H1 (cell line): ENCODE results near the gene RPRD1A. TPM values are rescaled to one million over a fixed set of nuclear protein-coding genes. Genes with fewer than 3 reads are reported as not detected.
A peak's percentile ranks its signal among the peaks of the same experiment; 100 is the strongest.

Experiments used
- BCL11A ChIP-seq, 2 experiments: IDR thresholded peaks; one replicate each; pipeline ENCODE4 v1.6.1; 2011; ENCODE audit warnings: low read depth in 2 of 2, low read length in 2 of 2, mild to moderate bottlenecking in 2 of 2
- CBX5 ChIP-seq: fragments of 300-800, 300-1000 bp; sonication (generic); IDR thresholded peaks from 2 replicates; pipeline ENCODE4 v1.7.1; 2016; ENCODE audit warnings: antibody characterized with exemption, low read length, low read depth
- CREB1 ChIP-seq: IDR thresholded peaks from 2 replicates; pipeline ENCODE4 v1.6.1; 2012; ENCODE audit warnings: inconsistent platforms
- CTBP2 ChIP-seq: IDR thresholded peaks from 2 replicates; pipeline ENCODE4 v1.7.0; 2011; ENCODE audit warnings: borderline replicate concordance, mild to moderate bottlenecking, moderate library complexity, mixed read lengths, low read length; ENCODE audit not compliant: insufficient read depth, insufficient read length
- EP300 ChIP-seq, 2 experiments: IDR thresholded peaks; 1 replicate in 1 of 2; 2 replicates in 1 of 2; pipeline ENCODE4 v1.6.1; 2011 to 2012; ENCODE audit warnings: low read depth in 2 of 2, low read length in 2 of 2, mild to moderate bottlenecking in 2 of 2, borderline replicate concordance in 1 of 2, inconsistent platforms in 1 of 2, moderate library complexity in 1 of 2
- JUND ChIP-seq: IDR thresholded peaks from 2 replicates; pipeline ENCODE4 v1.6.1; 2011; ENCODE audit warnings: mild to moderate bottlenecking, improper control_type of control experiment, low read length
- KDM1A ChIP-seq: fragments of 200-600, 300-600 bp; sonication (generic); IDR thresholded peaks from 2 replicates; pipeline ENCODE4 v1.7.1; 2016; ENCODE audit warnings: mild to moderate bottlenecking, low read length, borderline replicate concordance
- KDM4A ChIP-seq: IDR thresholded peaks from one replicate; pipeline ENCODE4 v1.7.1; 2012; ENCODE audit warnings: low read depth, mild to moderate bottlenecking, moderate library complexity, low read length, inconsistent platforms; ENCODE audit not compliant: severe bottlenecking
- PHF8 ChIP-seq: fragments of 200-600 bp; sonication (generic); conservative IDR thresholded peaks from 2 replicates; pipeline ENCODE4 v1.7.1; 2012; ENCODE audit warnings: low read depth, mild to moderate bottlenecking, inconsistent platforms, low read length, moderate library complexity
- POLR2A ChIP-seq, 2 experiments: IDR thresholded peaks; 1 replicate in 1 of 2; 2 replicates in 1 of 2; pipeline ENCODE4 v1.6.1; 2011; ENCODE audit warnings: low read depth in 2 of 2, low read length in 2 of 2, mild to moderate bottlenecking in 2 of 2; ENCODE audit errors: control extremely low read depth in 1 of 2
- SP4 ChIP-seq: IDR thresholded peaks from 2 replicates; pipeline ENCODE4 v1.6.1; 2012; ENCODE audit warnings: low read length, inconsistent platforms
- TBP ChIP-seq: IDR thresholded peaks from 2 replicates; pipeline ENCODE4 v1.6.1; 2011; ENCODE audit warnings: low read depth, low read length, improper control_type of control experiment
- YY1 ChIP-seq: IDR thresholded peaks from 2 replicates; pipeline ENCODE4 v1.6.1; 2011; ENCODE audit warnings: low read depth, mild to moderate bottlenecking, low read length
- polyA plus RNA-seq, 7 experiments: library from polyadenylated mRNA; depleted of rRNA in 3 of 7; stranded (reverse) in 5 of 7; unstranded in 2 of 7; fragments of >200 nt in 5 of 7; fragments of 200-250 nt in 2 of 7; gene quantifications; 1 replicate in 5 of 7; 2 replicates in 1 of 7; 4 replicates in 1 of 7; pipeline versions ENCODE4 v1.2.1 to v1.2.3, GENCODE V29; 2011 to 2013; ENCODE audit warnings: missing spikeins in 2 of 7, mixed read lengths in 2 of 7
- total RNA-seq: library from RNA; stranded (reverse); fragmentation: NEBNext Ultra II Directional; extraction: Animal tissue kit (Norgen Biotek cat#: 25700); gene quantifications from 2 replicates; pipeline ENCODE4 v1.2.1, GENCODE V29; 2021
- TF ChIP-seq, protein P1 (sequence below), 3 experiments: IDR thresholded peaks; 1 replicate in 2 of 3; 2 replicates in 1 of 3; pipeline versions ENCODE4 v1.5.1 to v1.6.1; 2011; ENCODE audit warnings: low read length in 3 of 3, mild to moderate bottlenecking in 3 of 3, inconsistent platforms in 2 of 3, low read depth in 1 of 3, moderate library complexity in 1 of 3; ENCODE audit not compliant: insufficient read depth in 1 of 3; ENCODE audit errors: control extremely low read depth in 1 of 3

The RPRD1A gene
- total and polyA plus RNA-seq, 2 of the 8 experiments (the other 6 are each of a cell fraction or from before 2014, with no cell fraction given), result 40.5 to 106 TPM

DNA sequence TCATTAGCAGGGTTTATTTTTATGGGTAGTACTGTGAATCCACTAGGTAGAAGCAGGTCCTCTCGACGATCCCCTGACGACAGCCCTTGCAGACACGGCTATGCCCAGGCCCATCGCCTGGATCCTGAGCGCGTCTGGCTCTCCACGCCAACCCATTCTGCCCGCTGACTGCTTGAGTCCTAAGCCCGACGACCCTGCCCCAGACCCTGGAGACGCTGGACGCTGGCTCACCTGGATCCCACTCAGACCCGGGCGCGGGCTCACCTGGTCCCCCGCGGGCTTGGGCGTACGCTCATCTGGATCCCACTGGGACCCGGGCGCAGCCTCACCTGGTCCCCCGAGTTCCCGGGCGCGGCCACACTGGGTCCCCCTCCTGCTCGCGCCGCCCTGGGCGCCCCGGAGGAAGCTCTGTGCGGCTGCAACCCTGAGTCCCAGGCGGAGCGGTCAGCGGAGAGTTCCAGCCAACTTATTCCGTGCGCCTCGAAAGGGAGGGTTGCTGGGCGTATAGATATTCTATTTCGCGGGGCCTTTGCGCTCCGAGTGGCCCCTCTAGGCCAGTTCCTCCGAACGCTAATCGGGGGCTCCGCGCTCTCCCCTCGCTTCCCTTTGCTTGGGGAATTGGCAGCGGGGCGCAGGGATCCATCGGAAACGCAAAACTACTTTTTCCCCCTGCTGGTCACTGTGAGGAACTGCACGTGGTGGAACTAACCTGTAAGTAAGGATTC, 117.3 kb downstream of the RPRD1A start (continued):
- TF ChIP-seq, protein P1, sequence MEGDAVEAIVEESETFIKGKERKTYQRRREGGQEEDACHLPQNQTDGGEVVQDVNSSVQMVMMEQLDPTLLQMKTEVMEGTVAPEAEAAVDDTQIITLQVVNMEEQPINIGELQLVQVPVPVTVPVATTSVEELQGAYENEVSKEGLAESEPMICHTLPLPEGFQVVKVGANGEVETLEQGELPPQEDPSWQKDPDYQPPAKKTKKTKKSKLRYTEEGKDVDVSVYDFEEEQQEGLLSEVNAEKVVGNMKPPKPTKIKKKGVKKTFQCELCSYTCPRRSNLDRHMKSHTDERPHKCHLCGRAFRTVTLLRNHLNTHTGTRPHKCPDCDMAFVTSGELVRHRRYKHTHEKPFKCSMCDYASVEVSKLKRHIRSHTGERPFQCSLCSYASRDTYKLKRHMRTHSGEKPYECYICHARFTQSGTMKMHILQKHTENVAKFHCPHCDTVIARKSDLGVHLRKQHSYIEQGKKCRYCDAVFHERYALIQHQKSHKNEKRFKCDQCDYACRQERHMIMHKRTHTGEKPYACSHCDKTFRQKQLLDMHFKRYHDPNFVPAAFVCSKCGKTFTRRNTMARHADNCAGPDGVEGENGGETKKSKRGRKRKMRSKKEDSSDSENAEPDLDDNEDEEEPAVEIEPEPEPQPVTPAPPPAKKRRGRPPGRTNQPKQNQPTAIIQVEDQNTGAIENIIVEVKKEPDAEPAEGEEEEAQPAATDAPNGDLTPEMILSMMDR (IDR thresholded peaks at IDR 0.05; ENCODE audit: control extremely low read depth in 1 of 3, insufficient read depth in 1 of 3, low read depth in 1 of 3, low read length in 3 of 3), result peak; percentile 69 to 86 (median 75)
- TF ChIP-seq BCL11A (IDR thresholded peaks at IDR 0.05; ENCODE audit: low read depth in 2 of 2, low read length in 2 of 2) (no peak), EP300 (IDR thresholded peaks at IDR 0.05; ENCODE audit: borderline replicate concordance in 1 of 2, low read depth in 2 of 2, low read length in 2 of 2) (peak in 1 of 2 experiments; percentile 11; a peak in 1 of 3 replicates), CTBP2 (no peak), PHF8 (peak; percentile 60), CBX5 (no peak), CREB1 (peak; percentile 33; the same call in 1 of the 2 replicates), POLR2A (IDR thresholded peaks at IDR 0.05; ENCODE audit: control extremely low read depth in 1 of 2, low read depth in 2 of 2, low read length in 2 of 2) (peak in 1 of 2 experiments; percentile 15; a peak in 1 of 3 replicates), KDM4A (peak; percentile 92), TBP (peak; percentile 33; the same call in 1 of the 2 replicates), KDM1A (0 out of 2 replicates have a peak, but pooled peaks have one; percentile 9), JUND (no peak), SP4 (no peak), YY1 (peak; percentile 50; the same call in 1 of the 2 replicates)
- TF ChIP-seq, all 59 proteins: peak for 16
